Retinal pigment epithelial cell (primary cell): ENCODE results near the gene ENTPD7.

Experiments
- DNase-seq: peaks from one replicate; pipeline ENCODE4 v3.0.0-alpha.2; 2010; ENCODE audit warnings: low read depth
- H3K4me3 ChIP-seq: 2 replicates; pipeline ENCODE4 v1.5.1; 2011; ENCODE audit warnings: mild to moderate bottlenecking, low read length, control low read depth, moderate library complexity
- CTCF ChIP-seq: conservative IDR thresholded peaks from 2 replicates; pipeline ENCODE4 v1.5.1; 2011; ENCODE audit warnings: low read depth, low read length, control low read depth, inconsistent platforms

Gene ENTPD7

DNA sequence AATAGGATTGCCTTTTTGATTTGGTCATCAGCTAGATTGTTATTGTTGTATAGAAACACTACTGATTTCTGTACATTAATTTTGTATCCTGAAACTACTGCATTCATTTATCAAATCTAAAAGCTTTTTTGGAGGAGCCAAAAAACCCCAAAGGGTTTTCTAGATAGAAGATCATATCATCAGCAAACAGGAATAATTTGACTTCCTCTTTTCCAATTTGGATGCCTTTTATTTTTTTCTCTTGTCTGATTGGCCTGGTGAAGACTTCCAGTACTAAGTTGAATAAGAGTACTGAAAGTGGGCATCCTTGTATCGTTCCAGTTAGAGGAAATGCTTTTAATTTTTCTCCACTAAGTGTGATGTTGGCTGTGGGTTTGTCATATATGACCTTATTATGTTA is 10.6 kb upstream of the ENTPD7 start:
- no peak for DNase-seq
- TF ChIP-seq CTCF: no peak
- no peak overlapping the region for H3K4me3 ChIP-seq

GRCh38 chr10:99652800-99653390 is 6.4 kb upstream of the ENTPD7 start:
- DNase-seq: no peak
- no peak for TF ChIP-seq CTCF
- H3K4me3 ChIP-seq: no peak overlapping the region

- TF ChIP-seq CTCF: no peak
- no peak for DNase-seq
- no peak overlapping the region for H3K4me3 ChIP-seq
Measured at GRCh38 chr10:99654390-99655175, 4.7 kb upstream of the ENTPD7 start.

DNA sequence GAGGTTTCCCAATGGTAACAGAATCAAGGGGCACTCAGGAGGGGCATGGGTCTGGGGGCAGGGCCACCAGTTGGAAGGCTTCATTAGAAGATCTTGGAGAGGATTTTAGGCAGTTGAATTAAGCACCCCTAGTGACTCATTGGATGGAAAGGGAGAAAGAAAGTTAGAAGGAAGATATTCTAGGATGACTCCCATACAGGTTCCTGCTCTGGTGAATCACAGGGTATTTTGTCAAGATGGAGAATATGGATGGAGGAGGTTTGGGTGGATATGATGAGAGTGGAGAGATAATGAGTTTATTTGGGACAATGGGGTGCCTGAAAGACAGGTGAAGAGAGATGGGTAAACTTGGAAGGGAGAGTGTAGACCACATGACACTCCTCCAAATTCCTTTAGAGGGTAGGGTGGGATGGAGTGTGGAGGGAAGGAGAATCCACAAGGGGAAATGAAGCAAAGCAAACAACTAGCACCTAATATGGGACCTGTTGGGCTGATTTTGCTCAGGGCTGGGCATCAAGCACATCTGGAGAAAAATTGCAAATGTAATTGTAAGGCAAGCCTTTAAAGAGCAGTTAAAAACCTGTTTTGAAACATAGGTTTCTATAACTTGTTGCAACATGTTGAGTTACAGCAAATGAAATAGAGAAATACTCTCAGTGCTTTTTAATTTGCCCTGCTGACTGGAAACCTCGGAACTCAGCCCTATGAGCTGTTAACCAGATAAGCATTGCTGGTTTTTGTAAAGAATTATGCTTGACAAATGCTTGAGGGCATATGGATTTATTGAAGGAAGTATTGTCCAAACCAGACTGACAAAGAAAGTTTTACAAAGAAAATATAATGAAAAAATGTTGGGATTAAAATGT is 2.9 kb upstream of the ENTPD7 start:
- no peak overlapping the region for H3K4me3 ChIP-seq
- no peak for TF ChIP-seq CTCF
- DNase-seq: no peak

DNA sequence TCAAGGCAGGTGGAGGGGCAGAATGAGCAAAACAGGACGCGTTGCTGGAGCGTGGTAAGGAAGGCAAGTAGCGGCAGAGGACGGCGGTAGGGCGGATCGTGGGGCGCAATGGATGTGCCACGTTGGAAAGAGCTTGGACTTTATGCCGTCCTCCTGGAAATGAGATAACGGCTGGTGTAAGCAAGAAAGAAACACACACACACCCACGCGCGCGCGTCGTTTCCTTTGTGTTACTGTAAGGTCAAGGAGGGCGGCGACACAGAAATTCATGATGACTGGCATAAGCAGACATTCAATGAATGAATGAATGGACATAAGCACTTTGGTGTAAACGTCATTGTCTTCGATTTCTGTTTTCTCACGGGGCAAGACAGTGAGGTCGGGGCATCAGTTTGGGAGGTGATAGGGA is 683 bp upstream of the ENTPD7 start:
- H3K4me3 ChIP-seq: peak overlapping the region; percentile 90
- no peak for DNase-seq
- TF ChIP-seq CTCF: no peak

DNA sequence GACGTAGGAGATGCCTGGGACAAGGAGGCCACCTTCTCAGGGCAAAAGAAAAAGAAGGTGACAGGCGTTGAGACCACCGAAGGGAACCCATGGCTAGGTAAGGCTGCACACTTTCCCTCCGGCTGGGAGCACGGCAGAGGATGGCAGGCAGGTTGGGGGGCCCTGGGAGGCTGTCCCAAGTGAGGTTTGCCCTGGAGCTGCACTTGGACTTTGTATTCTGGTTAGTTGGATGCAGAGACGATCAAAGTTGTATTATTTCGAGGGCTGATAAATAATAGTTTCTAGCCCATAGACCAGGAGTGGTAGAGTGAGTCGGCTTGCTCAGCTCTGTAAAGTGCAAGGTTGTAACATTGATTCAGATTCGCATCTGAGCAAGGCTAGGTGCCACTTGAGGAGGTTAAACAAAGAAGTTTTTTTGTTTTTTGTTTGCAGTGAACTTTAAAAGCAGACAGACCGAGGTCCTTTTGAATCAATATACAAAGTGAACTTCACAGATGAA is 608 bp downstream of the ENTPD7 start:
- no peak for DNase-seq
- TF ChIP-seq CTCF: no peak
- H3K4me3 ChIP-seq: peak overlapping the region; percentile 90
